ENCODE results near the gene KCNH1. TPM values are rescaled to one million over a fixed set of nuclear protein-coding genes. Genes with fewer than 3 reads are reported as not detected.

Gene KCNH1
- total and polyA plus RNA-seq, 9 of the 15 experiments (the other 6 are each of a cell fraction or from before 2014, with no cell fraction given), result not detected

GRCh38 chr1:210700083-210700482, 433.9 kb downstream of the KCNH1 start:
- ChIA-PET CTCF (ENCODE audit: low intra/inter-chr PET ratio) (no interaction called here), POLR2A (no interaction called here)
- Histone ChIP-seq H3K79me2 (ENCODE audit: control insufficient read depth, insufficient read depth, low read length) (no peaks in the 10 kb centered on the region), H3K4me3 (no peak overlapping the region), H4K20me1 (replicated peaks; ENCODE audit: control insufficient read depth, insufficient read depth, low read length) (0 out of 2 replicates have a peak, but pooled peaks cover 2% of the 10 kb centered on the region), H3K9me1 (ENCODE audit: control insufficient read depth, insufficient read depth, low read length) (no peaks in the 10 kb centered on the region), H3K36me3 (ENCODE audit: control insufficient read depth, insufficient read depth, low read length) (no peaks in the 10 kb centered on the region), H3K27me3 (ENCODE audit: control insufficient read depth in 2 of 2, insufficient read depth in 2 of 2, low read length in 2 of 2) (no peaks in the 10 kb centered on the region), H3K4me2 (ENCODE audit: insufficient read depth, low read length) (no peak overlapping the region), H3K9ac (ENCODE audit: insufficient read depth in 1 of 2, low read depth in 2 of 2, low read length in 2 of 2) (no peak overlapping the region), H3K4me1 (replicated peaks in 1 of 2; ENCODE audit: control insufficient read depth in 2 of 2, insufficient read depth in 2 of 2, low read length in 2 of 2) (no peaks in the 10 kb centered on the region), H3K27ac (ENCODE audit: extremely low read depth, low read depth, low read length) (no peak overlapping the region), H3K9me3 (replicated peaks; ENCODE audit: control insufficient read depth, insufficient read depth, low read depth, low read length) (no peaks in the 10 kb centered on the region), H2AFZ (ENCODE audit: low read depth, low read length) (no peak overlapping the region)
- BruUV-seq (replicated peaks), result no TSS peak
- in situ Hi-C loops (cut with MboI) (no loop called here), intact Hi-C loops (cut with micrococcal nuclease) (no loop called here)
- TF ChIP-seq POLR3A (IDR thresholded peaks at IDR 0.05; ENCODE audit: borderline replicate concordance, extremely low read depth, insufficient read depth, insufficient read length), result no peak
- no peak for TF ChIP-seq RFX7 (CRISPR knock-in tag; IDR thresholded peaks at IDR 0.05)
- TF ChIP-seq, protein P1, sequence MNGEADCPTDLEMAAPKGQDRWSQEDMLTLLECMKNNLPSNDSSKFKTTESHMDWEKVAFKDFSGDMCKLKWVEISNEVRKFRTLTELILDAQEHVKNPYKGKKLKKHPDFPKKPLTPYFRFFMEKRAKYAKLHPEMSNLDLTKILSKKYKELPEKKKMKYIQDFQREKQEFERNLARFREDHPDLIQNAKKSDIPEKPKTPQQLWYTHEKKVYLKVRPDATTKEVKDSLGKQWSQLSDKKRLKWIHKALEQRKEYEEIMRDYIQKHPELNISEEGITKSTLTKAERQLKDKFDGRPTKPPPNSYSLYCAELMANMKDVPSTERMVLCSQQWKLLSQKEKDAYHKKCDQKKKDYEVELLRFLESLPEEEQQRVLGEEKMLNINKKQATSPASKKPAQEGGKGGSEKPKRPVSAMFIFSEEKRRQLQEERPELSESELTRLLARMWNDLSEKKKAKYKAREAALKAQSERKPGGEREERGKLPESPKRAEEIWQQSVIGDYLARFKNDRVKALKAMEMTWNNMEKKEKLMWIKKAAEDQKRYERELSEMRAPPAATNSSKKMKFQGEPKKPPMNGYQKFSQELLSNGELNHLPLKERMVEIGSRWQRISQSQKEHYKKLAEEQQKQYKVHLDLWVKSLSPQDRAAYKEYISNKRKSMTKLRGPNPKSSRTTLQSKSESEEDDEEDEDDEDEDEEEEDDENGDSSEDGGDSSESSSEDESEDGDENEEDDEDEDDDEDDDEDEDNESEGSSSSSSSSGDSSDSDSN (IDR thresholded peaks at IDR 0.05; ENCODE audit: borderline replicate concordance in 1 of 2, low read depth in 2 of 2, low read length in 2 of 2), result no peak
- TF ChIP-seq POLR2H (tag; IDR thresholded peaks at IDR 0.05; ENCODE audit: low read depth), result no peak
- no peak for TF ChIP-seq HDAC8 (tag; IDR thresholded peaks at IDR 0.05)
- no peak for TF ChIP-seq SIN3B (IDR thresholded peaks at IDR 0.05; ENCODE audit: low read depth)
- FAIRE-seq (no peak), DNase-seq (ENCODE audit: extremely low read depth in 1 of 4, low spot score in 3 of 4) (no peak), ATAC-seq (no peak)
- WGBS (ENCODE audit: insufficient coverage, low coverage, missing lambda C conversion rate), result 6% methylated on average over 1 of the region's 1 CpG
